ENCODE results near the gene MATN1.

MATN1 gene

GRCh38 chr1:30718091-30718635, 5.2 kb downstream of the MATN1 start:
- peak; percentile 99 to 100 for DNase-seq

GRCh38 chr1:30716646-30717045, 6.7 kb downstream of the MATN1 start:
- DNase-seq, result no peak
- no peak for TF ChIP-seq POLR2A (IDR thresholded peaks at IDR 0.05; ENCODE audit: low read length)
- no peak for TF ChIP-seq GATA1 (IDR thresholded peaks at IDR 0.05; ENCODE audit: low read depth, low read length)

More at GRCh38 chr1:30718091-30718635, 5.2 kb downstream of the MATN1 start:
- TF ChIP-seq POLR2A (IDR thresholded peaks at IDR 0.05; ENCODE audit: low read length), result no peak
- TF ChIP-seq GATA1 (IDR thresholded peaks at IDR 0.05; ENCODE audit: low read depth, low read length), result no peak

- TF ChIP-seq POLR2A (IDR thresholded peaks at IDR 0.05; ENCODE audit: low read length), result no peak
- TF ChIP-seq GATA1 (IDR thresholded peaks at IDR 0.05; ENCODE audit: low read depth, low read length), result no peak
- no peak for DNase-seq
These were observed 7.5 kb downstream of the MATN1 start for GRCh38 chr1:30715886-30716285.

- no peak for TF ChIP-seq GATA1 (IDR thresholded peaks at IDR 0.05; ENCODE audit: low read depth, low read length)
- TF ChIP-seq POLR2A (IDR thresholded peaks at IDR 0.05; ENCODE audit: low read length), result no peak
- peak; percentile 47 to 54 for DNase-seq
These were observed 8.2 kb downstream of the MATN1 start for GRCh38 chr1:30715216-30715615.

- no peak for DNase-seq
- TF ChIP-seq GATA1 (IDR thresholded peaks at IDR 0.05; ENCODE audit: low read depth, low read length) (no peak), POLR2A (IDR thresholded peaks at IDR 0.05; ENCODE audit: low read length) (no peak)
These were observed 8.8 kb downstream of the MATN1 start for GRCh38 chr1:30714536-30715090.

GRCh38 chr1:30714025-30714424, 9.4 kb downstream of the MATN1 start:
- no peak for DNase-seq
- TF ChIP-seq GATA1 (IDR thresholded peaks at IDR 0.05; ENCODE audit: low read depth, low read length) (no peak), POLR2A (IDR thresholded peaks at IDR 0.05; ENCODE audit: low read length) (no peak)

GRCh38 chr1:30713311-30713710, 10.1 kb downstream of the MATN1 start:
- DNase-seq, result no peak
- TF ChIP-seq POLR2A (IDR thresholded peaks at IDR 0.05; ENCODE audit: low read length) (no peak), GATA1 (IDR thresholded peaks at IDR 0.05; ENCODE audit: low read depth, low read length) (no peak)

GRCh38 chr1:30712583-30712982, 10.8 kb downstream of the MATN1 start:
- DNase-seq, result no peak
- TF ChIP-seq GATA1 (IDR thresholded peaks at IDR 0.05; ENCODE audit: low read depth, low read length) (no peak), POLR2A (IDR thresholded peaks at IDR 0.05; ENCODE audit: low read length) (no peak)

- no peak for DNase-seq
- no peak for TF ChIP-seq POLR2A (IDR thresholded peaks at IDR 0.05; ENCODE audit: low read length)
- TF ChIP-seq GATA1 (IDR thresholded peaks at IDR 0.05; ENCODE audit: low read depth, low read length), result no peak
These were observed 13.0 kb downstream of the MATN1 start for GRCh38 chr1:30710407-30710806.

- TF ChIP-seq POLR2A (IDR thresholded peaks at IDR 0.05; ENCODE audit: low read length), result no peak
- TF ChIP-seq GATA1 (IDR thresholded peaks at IDR 0.05; ENCODE audit: low read depth, low read length), result no peak
- DNase-seq, result no peak
These were observed 15.0 kb downstream of the MATN1 start for GRCh38 chr1:30708361-30708728.

- DNase-seq, result peak; percentile 63 to 78
- TF ChIP-seq GATA1 (IDR thresholded peaks at IDR 0.05; ENCODE audit: low read depth, low read length) (no peak), POLR2A (IDR thresholded peaks at IDR 0.05; ENCODE audit: low read length) (no peak)
These were observed 15.7 kb downstream of the MATN1 start for GRCh38 chr1:30707412-30708360.

- TF ChIP-seq GATA1 (IDR thresholded peaks at IDR 0.05; ENCODE audit: low read depth, low read length) (no peak), POLR2A (IDR thresholded peaks at IDR 0.05; ENCODE audit: low read length) (no peak)
- DNase-seq, result peak; percentile 26 to 60
These were observed 16.9 kb downstream of the MATN1 start for GRCh38 chr1:30706528-30706927.

- TF ChIP-seq POLR2A (IDR thresholded peaks at IDR 0.05; ENCODE audit: low read length), result no peak
- DNase-seq, result no peak
These were observed 17.7 kb downstream of the MATN1 start for GRCh38 chr1:30705698-30706097.

GRCh38 chr1:30704765-30705509, 18.4 kb downstream of the MATN1 start:
- no peak for TF ChIP-seq POLR2A (IDR thresholded peaks at IDR 0.05; ENCODE audit: low read length)
- TF ChIP-seq GATA1 (IDR thresholded peaks at IDR 0.05; ENCODE audit: low read depth, low read length), result no peak
- DNase-seq, result no peak
